T-helper 2 cell (primary cell): ENCODE results near the gene TAPBPL.
A peak's percentile ranks its signal among the peaks of the same experiment; 100 is the strongest.
"Not testable (repeated sequence)": the region's sequence is repeated elsewhere in the genome, so short reads cannot be mapped to it uniquely, and the experiment has no call there.

Source experiments
- DNase-seq, 5 experiments: peaks; one replicate each; pipeline versions ENCODE4 v3.0.0 to v3.0.0-alpha.2; 2012 to 2022

Gene TAPBPL

GRCh38 chr12:6493497-6494257 lies 41.8 kb downstream of the TAPBPL start, which contains the start of gene NCAPD2:
TSS of gene NCAPD2 (plus strand) at chr12:6494102. CDS start at chr12:6495099, 997 bp downstream.
- peak; percentile 83 to 99 (median 93) for DNase-seq

DNA sequence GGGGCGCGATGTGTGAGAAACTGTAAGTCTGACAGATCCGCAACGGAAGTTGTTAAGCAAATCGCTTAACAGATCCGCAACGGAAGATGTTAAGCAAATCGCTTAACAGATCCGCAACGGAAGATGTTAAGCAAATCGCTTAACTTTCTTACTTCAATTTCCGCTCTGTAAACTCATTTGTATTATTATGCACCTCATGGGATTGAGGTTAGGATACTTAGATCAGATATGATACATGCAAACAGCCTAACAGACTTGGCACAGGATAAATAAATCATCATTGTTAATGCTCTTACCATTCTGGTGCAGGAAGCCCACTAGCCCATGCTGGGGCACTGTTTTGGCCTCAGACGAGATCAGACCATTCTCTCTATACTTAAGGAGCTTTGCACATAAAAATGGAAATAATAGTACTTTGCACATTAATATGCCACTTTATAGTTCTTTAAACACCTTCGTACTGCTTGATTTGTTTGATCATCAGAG lies 42.5 kb downstream of the TAPBPL start:
- DNase-seq: no peak

GRCh38 chr12:6494968-6495367 lies 43.1 kb downstream of the TAPBPL start:
- no peak for DNase-seq

DNA sequence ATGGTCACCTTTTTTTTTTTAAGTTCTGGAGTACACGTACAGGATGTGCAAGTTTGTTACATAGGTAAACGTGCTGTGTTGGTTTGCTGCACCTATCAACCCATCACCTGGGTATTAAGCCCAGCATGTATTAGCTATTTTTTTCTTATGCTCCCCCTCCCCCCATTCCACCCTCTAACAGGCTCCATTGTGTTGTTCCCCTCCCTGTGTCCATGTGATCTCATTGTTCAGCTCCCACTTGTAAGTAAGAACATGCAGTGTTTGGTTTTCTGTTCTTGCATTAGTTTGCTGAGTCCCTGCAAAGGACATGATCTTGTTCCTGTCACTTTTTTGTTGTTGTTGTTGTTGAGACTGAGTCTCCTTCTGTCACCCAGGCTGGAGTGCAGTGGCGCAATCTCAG lies 45.4 kb downstream of the TAPBPL start:
- DNase-seq: not testable (repeated sequence)

GRCh38 chr12:6500466-6500865 lies 48.6 kb downstream of the TAPBPL start:
- no peak for DNase-seq

DNA sequence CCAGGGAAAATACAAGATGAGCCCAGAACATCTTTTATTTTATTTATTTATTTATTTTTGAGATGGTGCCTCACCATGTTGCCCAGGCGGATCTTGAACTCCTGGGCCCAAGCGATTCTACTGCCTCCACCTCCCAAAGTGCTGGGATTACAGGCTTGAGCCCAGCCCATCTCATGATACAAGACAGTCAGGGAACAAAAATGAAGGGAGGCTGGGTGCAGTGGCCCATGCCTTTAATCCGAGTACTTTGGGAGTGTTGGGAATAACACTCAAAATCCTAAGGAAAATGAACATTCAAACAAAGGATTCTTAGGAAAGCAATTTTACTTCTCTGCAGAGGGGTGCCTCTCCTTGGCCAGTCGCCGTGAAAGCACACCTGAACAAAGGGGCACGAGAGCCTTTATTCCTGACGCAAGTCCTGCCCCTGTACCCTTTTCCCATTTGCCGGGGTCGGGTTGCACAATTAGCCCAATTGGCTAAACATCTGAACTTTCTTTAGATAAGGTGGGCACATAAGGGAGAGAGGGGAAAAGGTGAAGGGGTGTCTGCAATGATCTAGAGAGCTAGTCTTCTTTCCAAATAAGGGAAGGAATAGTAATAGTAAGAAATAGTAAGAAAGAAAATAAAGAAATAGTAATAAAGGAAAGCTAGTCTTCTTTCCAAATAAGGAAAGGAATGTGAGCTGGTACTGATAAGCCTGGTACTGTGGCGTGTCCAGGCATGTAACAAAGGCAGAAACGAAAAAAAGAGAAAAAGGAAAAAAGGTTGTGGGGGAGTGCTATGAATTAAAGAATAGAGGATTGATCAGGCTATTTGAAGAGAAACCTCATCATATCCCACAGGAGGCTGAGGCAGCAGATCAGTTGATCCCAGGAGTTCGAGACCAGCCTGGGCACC lies 55.5 kb downstream of the TAPBPL start:
- no peak for DNase-seq

GRCh38 chr12:6508087-6508486 lies 56.2 kb downstream of the TAPBPL start:
- DNase-seq: no peak
